Measurements from ENCODE around the gene CNR1.
"Not testable (repeated sequence)": the region's sequence is repeated elsewhere in the genome, so short reads cannot be mapped to it uniquely, and the experiment has no call there.

Gene CNR1

DNA sequence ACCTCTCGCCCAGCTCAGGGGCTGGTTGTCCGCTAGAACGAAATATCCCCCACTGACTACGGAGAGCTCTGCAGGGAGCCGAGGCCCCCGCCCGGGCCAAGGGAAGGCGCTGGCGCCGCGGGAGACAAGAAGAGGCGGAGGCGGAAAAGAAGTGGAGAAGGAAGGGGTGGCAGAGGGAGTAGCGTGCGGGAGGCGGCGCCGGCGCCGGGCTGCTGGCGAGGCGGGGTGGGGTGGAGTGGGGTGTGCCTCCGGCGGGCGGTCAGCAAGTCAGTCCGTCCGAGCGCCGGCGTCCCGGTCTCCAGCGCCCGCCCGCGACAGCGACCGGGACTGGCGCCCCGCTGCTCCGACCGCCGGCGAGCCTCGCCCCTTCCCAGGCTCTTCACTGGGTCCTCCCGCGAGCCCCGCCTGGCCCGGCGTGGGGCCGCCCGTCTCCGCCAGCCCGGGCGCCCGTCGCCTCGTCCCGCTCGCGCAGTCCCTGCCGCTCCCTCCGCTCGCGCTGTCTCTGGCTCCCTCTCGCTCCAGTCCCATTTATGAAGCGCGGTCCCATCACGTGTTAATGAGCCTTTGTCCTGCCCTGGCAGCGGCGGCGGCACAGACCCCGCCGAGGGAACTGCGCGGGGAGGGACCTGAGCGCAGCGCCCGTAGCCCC is at the start of gene CNR1:
TSS of gene CNR1 (minus strand) at position 504 of the 649 bp plus-strand sequence. CDS start 21,073 bp downstream, outside the sequence.
- DNase-seq (ENCODE audit: low read depth in 2 of 2) = no peak

DNA sequence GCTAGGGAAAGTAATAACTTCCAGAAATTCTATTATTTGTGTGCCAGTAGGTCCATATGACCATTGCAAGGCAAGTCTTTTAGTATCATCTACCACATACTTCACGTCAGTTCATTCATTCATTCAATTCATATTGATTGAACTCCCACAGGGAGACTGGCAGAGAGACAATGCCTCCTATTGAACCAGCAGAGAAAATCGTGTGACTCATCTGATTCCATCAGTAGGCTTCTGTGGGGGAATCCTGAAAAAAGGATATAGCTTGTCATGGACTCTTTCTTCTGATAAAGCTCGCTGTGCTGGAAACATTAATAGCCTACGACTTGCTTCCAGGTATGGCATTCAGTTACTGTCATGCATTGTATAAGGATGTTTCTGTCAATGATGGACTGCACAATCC is 45.3 kb upstream of the CNR1 start:
- no peak for DNase-seq (ENCODE audit: low read depth in 2 of 2)

DNA sequence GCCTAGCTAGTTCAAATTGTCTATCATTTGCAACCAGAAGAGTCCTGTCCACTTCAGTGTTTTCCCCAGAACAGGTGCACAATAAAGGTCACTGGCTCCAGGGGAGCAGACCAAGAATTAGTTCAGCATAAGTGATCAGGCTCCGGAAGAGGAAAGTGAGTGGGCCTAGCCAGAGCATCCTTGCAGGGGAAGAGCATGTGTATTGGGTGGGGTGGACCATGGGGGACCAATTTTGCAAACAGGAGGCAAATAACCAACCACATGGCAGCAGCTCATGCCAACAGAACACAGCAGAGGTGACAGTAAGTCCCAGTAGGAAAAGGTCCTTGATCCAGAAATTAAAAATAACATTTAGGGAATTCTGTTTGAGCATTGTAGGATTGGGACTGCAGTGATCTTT is 43.2 kb upstream of the CNR1 start:
- DNase-seq (ENCODE audit: low read depth in 2 of 2) = no peak

DNA sequence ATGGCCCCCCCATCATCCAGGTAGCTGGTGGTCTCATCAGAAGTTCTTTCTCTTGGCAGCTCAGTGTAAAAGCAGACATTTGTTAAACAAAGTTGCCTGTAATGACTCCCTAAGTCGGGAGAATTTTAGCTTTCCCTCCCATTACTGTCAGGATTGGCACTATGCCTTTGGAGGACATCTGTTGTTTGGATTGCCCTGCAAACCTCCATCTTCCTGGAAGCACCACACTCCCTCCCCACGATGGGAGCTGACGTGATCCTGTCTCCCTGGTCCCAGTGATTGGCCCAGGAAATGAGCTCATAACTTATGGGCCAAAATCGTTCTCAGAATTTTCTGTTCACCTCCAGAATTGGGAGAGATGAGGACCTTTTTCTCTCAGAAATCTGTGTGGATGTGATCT is 42.6 kb upstream of the CNR1 start:
- DNase-seq (ENCODE audit: low read depth in 2 of 2) = no peak

DNA sequence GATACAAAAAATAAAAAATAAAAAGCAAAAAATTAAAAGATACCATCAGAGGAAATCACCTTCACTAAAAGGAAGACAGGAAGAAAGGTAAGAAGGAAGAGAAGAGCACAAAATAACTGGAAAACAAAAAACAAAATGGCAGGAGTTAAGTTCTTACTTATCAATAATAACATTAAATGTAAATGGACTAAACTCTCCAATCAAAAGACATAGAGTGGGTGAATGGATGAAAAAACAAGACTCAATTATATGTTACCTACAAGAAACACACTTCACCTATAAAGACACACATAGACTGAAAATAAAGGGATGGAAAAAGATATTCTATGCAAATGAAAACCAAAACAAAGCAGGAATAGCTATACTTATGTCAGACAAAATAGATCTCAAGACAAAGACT is 35.6 kb upstream of the CNR1 start:
- not testable (repeated sequence) for DNase-seq (ENCODE audit: low read depth in 2 of 2)

DNA sequence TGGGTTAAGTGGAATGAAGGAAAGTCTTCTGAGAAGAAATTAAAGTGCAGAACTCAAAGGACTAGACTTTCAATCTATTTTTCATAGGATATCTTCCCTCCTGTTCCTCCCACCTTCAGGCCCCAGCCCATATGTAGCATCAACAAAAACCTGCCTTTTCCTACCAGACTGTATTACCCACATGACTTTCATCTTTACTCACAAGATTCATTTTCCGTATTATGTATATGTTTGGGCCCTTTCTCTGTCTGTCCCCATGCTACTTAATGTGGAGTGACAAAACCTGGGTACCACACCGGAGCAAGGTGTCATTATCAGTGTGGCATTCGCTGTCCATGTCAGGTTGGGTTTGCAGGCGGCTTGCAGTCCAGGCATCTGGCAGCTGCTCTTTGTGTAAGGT is 18.8 kb upstream of the CNR1 start:
- DNase-seq (ENCODE audit: low read depth in 2 of 2) = no peak

DNA sequence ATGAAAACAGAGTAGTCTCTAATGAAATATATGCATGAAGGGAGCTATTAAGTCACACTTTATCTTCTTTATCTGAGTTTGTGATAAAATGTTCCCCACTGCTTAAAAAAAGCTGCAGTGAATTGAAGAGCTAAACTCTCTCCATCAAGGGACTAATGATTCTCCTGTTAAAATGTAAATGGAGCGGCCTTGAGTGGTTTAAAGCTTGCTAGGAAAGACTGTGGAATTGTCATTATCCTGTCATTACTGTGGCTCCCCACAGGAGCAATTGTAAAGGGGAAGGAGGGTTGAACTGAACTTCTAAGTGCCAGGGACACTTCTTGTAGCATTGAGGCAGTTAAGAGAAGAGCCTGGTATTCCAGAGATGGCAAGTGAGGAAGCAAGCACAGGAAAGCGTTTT is 17.3 kb upstream of the CNR1 start:
- no peak for DNase-seq (ENCODE audit: low read depth in 2 of 2)

DNA sequence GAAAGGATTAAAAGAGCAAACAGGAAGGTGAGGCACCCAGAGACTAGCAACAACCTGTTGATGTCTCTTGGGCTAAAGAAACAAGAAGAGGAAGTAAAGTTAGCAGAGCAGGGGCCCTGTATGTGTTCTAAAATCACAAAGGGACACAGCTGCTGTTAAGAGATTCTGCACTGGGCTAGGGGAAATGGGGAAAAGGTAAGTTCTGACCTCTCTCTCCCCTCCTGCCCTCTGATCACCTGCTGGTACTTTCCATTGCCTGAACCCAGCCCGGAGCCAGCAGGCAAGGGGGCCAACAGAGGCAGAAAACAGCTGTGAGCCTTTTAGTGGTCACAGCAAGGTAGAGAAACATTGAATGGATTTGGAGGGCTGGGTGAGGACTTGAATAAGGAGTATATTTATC is 13.5 kb upstream of the CNR1 start:
- DNase-seq (ENCODE audit: low read depth in 2 of 2) = no peak

DNA sequence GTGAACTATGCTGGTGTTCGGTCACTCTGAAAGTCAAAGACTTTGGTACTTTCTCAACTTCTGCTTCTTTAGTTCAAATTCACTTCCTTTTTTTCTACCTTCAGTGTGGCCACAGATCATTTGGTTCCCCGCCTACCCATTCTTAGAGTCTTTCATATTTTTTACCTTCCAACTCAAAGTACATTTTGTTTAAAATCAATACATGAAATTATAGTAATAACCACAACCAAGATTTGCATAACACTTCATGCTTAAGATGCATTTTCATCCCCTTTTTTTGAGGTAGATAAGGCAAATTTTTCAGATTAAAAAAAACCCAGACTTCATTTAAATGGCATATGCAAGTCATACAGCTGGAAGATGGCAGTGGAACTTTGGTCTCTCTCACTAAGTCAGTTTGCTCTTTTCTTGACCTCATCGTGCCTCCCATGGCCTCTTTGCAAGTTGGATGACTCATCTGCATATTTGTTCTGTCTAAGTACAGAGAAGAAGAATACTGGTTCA is 11.9 kb upstream of the CNR1 start:
- no peak for DNase-seq (ENCODE audit: low read depth in 2 of 2)

DNA sequence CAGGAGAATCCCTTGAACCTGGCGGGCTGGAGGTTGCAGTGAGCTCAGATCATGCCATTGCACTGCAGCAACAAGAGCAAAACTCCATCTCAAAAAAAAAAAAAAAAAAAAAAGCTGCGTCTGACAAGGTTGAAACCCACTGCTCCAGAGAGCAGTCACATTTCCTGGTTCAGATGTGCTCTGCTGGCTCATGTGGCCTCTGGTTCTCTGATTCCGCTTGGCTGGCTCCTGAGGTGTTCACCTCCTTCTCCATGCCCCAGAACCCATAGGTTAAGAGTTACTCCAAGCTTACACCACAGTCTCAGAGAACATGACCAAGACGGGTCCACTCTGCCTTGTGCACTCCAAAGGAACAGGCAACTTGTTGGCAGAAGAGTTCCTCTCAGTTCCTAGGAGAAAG is 8.8 kb upstream of the CNR1 start:
- no peak for DNase-seq (ENCODE audit: low read depth in 2 of 2)

DNA sequence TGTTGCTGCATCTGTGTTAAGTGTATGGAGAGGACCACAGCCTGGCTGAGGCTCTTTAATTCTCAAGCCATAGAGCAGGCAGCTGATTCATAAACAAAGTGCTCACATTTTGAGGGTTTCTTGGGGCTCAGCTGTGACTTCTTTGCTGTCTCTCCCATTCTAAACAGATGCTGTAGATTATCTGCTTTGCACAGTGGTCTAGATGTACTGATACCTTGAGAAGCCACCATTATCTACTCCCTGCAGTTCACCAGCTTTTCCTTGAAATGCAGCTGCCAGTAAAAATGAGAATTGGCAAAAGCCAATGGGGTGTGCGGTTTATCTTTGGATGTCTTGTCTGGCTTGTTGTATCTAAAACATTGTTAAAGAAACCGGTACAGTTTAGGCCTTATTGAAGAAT is 5.2 kb upstream of the CNR1 start:
- DNase-seq (ENCODE audit: low read depth in 2 of 2) = no peak

DNA sequence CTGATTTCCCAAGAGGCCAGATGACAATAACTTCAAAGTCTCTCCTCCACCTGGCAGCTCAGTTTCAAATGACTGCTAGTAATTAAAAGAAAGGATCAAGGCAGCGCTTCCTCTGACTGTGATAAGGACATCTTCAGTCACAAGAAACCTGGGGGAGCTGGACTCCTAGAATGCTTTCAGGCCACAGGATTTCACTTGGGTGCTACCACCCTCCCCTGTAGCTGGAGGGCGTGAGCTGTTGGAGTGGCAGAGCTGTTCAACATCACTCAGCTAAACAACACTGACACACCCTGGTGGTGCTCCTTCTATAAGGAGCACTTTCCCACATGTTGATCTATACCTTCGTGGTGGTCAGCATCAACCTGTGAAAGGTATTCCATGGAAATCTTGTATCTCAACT is 2.2 kb upstream of the CNR1 start:
- no peak for DNase-seq (ENCODE audit: low read depth in 2 of 2)

DNA sequence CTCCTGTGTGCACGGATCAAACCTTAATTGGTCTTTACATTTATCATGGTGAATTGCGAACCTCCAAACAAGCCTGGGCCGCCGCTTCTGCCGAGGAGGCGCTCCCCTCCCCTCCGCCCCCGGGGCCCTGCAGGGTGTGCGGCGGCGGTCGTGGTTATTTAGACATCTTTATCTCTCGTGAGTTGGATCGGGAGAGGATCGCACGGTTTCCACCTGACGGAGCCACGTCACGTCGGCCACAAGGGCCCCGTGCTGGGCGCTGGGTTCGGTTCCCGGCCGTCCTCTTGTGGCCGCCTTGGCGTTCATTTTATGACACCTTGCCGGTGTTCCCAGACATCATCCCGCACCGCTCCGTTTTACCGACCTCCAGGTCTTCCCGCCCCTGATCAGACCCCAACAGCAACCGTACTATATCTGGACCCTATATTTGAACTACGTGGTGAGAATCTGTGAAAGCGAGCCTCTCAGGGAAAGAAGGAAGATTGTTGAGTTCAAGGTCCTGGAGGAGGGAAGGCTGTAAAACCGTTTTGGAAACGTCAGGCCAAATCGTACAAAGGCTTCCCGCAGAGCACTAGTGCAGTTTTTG is 1.3 kb upstream of the CNR1 start:
- DNase-seq (ENCODE audit: low read depth in 2 of 2) = no peak

DNA sequence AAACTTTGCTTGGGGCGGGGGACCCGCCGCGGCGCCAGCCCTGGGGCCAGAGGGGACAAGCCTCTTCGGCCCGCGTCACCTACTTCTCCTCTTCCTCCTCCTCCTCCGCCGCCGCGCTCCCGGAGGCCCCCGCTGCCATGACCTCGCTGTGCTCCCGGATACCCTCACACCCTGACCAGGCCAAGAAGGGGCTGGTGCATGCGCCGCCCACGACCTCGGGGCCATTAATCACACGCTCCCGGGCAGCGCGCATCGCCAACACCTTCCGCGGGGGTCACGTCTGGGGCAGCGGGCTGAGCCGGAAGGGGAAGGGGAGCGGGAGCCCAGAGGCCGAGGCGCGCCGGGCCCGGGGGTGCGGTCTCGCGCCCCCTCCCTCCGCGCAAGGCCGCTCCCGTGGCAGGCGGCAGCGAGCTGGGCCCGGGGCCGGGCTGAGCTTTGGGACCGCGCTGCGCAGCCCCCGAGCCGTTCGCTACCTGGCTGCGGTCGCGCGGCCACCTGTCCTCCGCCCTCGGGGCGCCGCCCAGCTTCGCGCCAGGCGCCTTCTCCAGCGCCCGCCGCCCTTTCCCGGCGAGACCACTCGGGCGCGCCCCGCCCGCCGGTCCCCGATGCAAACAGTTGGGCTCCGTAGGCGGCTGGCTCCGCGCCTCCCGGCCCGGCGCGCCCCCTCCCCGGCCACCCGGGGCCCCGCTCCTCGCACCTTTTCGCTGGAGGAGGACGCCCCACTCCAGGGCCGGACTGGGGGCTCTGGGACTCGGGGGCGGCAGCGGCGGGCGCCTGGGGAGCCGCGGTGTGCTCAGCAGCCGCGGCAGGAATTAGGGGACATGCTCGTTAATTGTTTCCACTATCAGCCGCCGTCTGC is 575 bp upstream of the CNR1 start:
- DNase-seq (ENCODE audit: low read depth in 2 of 2) = no peak

DNA sequence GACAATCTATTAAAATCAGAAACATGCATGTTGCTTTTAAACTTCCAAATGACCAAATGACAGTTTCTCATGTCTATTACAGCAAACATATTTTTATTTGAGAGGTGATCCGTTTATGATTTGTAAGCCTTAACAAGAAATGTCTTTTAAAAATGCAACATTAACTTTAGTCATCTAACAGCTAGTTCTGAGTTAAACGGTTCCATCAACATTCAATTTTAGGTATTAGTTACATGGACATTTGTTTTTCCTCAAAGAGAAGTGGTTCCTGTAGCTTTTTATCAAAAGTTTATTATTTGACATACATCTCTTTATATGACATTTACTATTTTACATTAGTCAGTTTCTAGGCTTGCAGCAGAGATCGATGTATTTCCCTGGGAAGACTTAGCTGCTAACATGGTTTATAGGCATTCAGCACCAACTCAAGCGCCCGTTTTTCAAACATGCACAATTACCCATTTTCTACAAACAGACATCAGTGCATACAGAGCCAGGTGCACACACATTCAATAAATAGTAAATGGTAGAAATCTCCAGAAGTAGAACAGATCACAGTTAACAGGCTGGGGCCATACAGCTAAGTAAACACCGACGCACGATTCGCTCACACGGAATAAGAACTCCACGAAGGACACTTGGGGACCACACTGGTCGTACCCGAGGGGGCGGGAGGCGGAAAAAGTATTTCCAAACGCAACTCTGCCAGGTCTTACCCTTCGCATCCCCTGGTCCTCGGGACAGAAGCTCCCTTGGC is 882 bp downstream of the CNR1 start:
- DNase-seq (ENCODE audit: low read depth in 2 of 2) = no peak

DNA sequence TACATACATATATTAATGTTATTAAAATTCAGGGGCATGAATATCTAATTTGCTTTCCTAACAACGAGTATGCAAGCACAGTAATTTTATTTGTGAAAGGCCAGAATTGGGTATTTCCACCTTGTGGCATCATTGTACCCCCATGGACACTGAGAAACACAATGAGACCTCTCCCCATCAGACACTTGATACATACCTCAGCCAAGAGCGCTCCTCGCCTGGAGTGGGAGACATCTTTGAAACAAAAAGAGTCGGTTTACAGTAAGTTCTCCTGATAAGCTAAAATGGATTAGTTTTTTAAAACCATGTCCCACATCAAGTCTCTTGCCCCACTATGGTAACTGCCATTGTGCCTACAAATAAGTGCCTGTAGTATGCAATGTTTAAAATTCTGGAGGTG is 2.1 kb downstream of the CNR1 start:
- DNase-seq (ENCODE audit: low read depth in 2 of 2) = no peak

DNA sequence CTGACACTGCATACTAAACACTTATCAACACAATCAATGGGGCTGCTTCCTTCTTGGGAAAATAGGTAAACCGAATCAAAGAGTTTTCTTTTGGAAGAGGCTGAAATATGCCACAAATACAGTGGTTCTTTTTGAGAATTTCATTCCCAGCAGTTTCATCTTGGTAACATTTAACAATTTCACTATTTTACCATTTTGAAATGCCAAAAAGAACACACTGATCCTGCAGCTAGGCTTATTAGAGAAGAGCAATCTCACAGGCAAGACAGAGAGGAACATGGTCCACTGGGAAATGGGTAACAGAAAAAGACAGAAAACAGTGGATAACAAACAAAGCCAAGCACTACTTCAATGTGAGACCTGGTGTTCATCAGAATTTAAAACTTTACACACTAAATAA is 2.5 kb downstream of the CNR1 start:
- no peak for DNase-seq (ENCODE audit: low read depth in 2 of 2)

DNA sequence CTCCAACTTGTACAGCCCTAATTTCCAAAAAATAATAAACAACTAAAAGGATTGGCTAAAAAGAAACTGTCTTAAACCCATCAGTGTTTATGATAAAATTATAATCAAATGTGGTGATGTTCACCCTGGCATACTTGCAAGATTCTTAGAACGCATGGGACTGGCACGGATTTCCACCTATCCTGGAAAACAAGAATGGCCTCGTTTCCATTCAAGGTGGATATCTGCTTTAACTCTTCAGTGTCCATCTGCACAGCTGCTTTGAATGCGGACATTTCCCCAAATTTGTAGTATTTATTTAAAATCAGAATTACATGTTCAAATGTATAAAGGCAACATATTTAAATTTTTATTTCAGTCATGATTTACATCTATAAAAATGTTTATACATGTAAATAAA is 4.2 kb downstream of the CNR1 start:
- no peak for DNase-seq (ENCODE audit: low read depth in 2 of 2)

DNA sequence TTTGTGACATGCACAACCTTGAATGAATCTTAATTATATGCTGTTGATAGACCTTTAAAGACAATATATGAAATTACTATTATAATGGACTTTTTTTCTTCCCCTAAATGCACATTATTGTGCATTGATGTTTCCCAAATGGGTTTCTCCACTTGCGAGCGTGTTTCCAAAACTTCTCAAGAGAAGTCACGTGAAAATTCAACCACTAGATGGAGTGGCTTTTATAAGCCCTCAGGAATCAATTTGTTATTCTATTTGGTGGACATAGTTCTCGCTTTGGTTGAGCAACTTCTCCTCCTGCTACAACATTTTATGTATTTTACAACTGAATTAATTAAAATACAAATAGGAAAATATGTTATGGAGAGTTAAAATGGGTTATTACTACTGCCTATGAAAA is 9.0 kb downstream of the CNR1 start:
- DNase-seq (ENCODE audit: low read depth in 2 of 2) = no peak

DNA sequence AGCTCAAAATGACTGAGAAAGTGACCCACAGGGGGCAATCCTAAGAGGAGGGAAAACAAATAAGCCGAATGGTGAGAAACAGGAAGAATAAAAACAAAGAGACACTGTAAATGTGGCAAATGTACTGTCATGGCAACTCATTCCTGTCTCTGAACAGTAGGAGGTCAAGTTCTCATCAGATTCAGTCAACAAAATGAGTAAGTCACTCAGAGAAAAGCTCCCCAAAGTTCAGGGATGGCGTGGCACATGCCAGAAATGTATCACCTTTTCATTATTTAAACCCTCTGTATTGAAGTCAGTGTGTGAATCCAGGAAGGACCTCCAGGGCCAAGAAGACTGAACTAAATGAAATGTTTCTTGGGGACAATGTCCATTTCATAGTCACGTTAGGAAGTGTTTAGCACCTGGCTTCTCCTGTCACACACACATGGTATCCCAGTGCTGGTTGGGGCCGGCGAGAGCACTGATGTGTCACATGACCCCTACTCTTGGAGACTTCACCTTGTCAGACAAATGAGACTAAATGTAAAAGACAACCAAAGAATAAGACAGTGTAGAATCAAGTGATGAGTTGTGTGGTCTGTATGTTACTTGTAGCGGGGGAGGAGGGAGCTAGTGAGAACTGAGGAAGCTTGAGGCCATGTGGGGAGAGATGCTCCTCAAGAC is 20.7 kb downstream of the CNR1 start:
- no peak for DNase-seq (ENCODE audit: low read depth in 2 of 2)

DNA sequence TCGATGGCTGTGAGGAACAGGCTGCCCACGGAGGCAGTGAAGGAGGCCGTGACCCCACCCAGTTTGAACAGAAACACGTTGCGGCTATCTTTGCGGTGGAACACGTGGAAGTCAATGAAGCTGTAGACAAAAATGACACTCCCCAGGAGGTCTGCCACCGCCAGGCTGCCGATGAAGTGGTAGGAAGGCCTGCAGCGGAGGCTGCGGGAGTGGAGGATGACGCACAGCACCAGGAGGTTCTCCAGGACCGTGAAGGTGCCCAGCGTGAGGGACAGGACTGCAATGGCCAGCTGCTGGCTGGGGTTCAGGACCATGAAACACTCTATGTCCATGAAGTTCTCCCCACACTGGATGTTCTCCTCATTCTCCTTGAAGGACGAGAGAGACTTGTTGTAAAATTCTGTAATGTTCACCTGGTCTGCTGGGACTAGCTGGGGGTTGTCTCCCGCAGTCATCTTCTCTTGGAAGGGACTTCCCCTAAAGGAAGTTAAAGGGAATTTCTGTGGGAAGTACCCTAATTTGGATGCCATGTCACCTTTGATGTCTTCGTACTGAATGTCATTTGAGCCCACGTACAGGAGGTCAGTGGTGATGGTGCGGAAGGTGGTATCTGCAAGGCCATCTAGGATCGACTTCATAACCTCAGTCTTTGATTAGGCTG is 21.4 kb downstream of the CNR1 start:
- no peak for DNase-seq (ENCODE audit: low read depth in 2 of 2)

Measured in fibroblast of skin of left quadriceps (primary cell).